ENCODE measurements around the gene ARHGAP26.

ARHGAP26 gene

GRCh38 chr5:143206196-143207053 is 436.2 kb downstream of the ARHGAP26 start:
- Mint-ChIP-seq H3K4me1 (no peaks in the 10 kb centered on the region), H3K36me3 (peaks cover 10% of the 10 kb centered on the region), H3K27ac (no peak overlapping the region), H3K4me3 (no peak overlapping the region), H3K9me3 (no peaks in the 10 kb centered on the region), H3K27me3 (no peaks in the 10 kb centered on the region)
- CTCF ChIA-PET, result no interaction called here
- DNase-seq, result no peak

GRCh38 chr5:143207058-143207457 is 436.9 kb downstream of the ARHGAP26 start:
- H3K4me1 Mint-ChIP-seq, result no peaks in the 10 kb centered on the region
- no peak overlapping the region for H3K27ac Mint-ChIP-seq
- CTCF ChIA-PET, result no interaction called here

GRCh38 chr5:143207563-143208364 is 437.6 kb downstream of the ARHGAP26 start:
- CTCF ChIA-PET, result no interaction called here
- no peak for DNase-seq
- Mint-ChIP-seq H3K36me3 (peaks cover 6% of the 10 kb centered on the region), H3K4me3 (no peak overlapping the region), H3K27me3 (no peaks in the 10 kb centered on the region), H3K9me3 (no peaks in the 10 kb centered on the region), H3K4me1 (no peaks in the 10 kb centered on the region), H3K27ac (no peak overlapping the region)

More at GRCh38 chr5:143207058-143207457, 436.9 kb downstream of the ARHGAP26 start:
- Mint-ChIP-seq H3K4me3 (no peak overlapping the region), H3K27me3 (no peaks in the 10 kb centered on the region), H3K9me3 (no peaks in the 10 kb centered on the region), H3K36me3 (peaks cover 10% of the 10 kb centered on the region)
- no peak for DNase-seq

- Mint-ChIP-seq H3K4me3 (no peak overlapping the region), H3K9me3 (no peaks in the 10 kb centered on the region), H3K36me3 (peaks cover 5% of the 10 kb centered on the region), H3K4me1 (no peaks in the 10 kb centered on the region), H3K27ac (no peak overlapping the region), H3K27me3 (no peaks in the 10 kb centered on the region)
- DNase-seq, result no peak
- CTCF ChIA-PET, result no interaction called here
Observed at GRCh38 chr5:143208365-143208641, 438.1 kb downstream of the ARHGAP26 start.

- Mint-ChIP-seq H3K27ac (no peak overlapping the region), H3K9me3 (no peaks in the 10 kb centered on the region), H3K4me1 (peaks cover 3% of the 10 kb centered on the region), H3K4me3 (no peak overlapping the region), H3K27me3 (no peaks in the 10 kb centered on the region), H3K36me3 (peaks cover 4% of the 10 kb centered on the region)
- no peak for DNase-seq
- CTCF ChIA-PET, result interaction anchor here (0.7 to 1.4 kb wide), 2 partner anchors 10 to 13 kb away, joined by 3 read pairs; no protein-coding TSS in a partner anchor
Observed at GRCh38 chr5:143208781-143209510, 438.8 kb downstream of the ARHGAP26 start.

DNA sequence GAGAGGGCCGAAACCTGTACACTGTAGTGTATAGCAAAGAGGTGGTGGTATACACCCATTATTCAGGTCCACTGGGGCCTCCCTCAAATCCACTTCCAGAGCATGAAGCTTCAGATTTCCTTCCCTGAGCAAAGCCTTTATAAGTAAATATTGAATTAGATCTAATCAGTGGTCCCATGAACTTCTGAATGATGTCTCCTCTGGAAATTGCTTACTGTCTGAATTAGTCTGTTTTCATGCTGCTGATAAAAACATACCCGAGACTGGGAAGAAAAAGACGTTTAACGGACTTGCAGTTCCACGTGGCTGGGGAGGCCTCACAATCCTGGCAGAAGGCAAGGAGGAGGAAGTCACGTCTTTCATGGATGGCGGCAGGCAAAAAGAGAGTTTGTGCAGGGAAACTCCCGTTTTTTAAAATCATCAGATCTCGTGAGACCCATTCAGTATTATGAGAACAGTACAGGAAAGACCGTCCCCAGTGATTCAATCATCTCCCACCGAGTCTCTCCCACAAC is 439.8 kb downstream of the ARHGAP26 start:
- Mint-ChIP-seq H3K4me1 (peaks cover 3% of the 10 kb centered on the region), H3K9me3 (no peaks in the 10 kb centered on the region), H3K4me3 (no peak overlapping the region), H3K27ac (no peak overlapping the region), H3K36me3 (peaks cover 4% of the 10 kb centered on the region), H3K27me3 (no peaks in the 10 kb centered on the region)
- CTCF ChIA-PET, result interaction anchor here (0.7 to 1.4 kb wide), 2 partner anchors 11 to 12 kb away, joined by 3 read pairs; no protein-coding TSS in a partner anchor
- DNase-seq, result no peak

- Mint-ChIP-seq H3K27ac (no peak overlapping the region), H3K36me3 (peaks cover 4% of the 10 kb centered on the region), H3K4me3 (no peak overlapping the region), H3K4me1 (peaks cover 3% of the 10 kb centered on the region), H3K9me3 (no peaks in the 10 kb centered on the region), H3K27me3 (no peaks in the 10 kb centered on the region)
- CTCF ChIA-PET, result interaction anchor here (1.4 kb wide), 1 partner anchor 12 kb away, joined by 3 read pairs; no protein-coding TSS in a partner anchor
- no peak for DNase-seq
Observed at GRCh38 chr5:143210576-143210975, 440.4 kb downstream of the ARHGAP26 start.

- Mint-ChIP-seq H3K36me3 (peaks cover 5% of the 10 kb centered on the region), H3K27me3 (no peaks in the 10 kb centered on the region), H3K4me3 (no peak overlapping the region), H3K27ac (no peak overlapping the region), H3K4me1 (peaks cover 7% of the 10 kb centered on the region), H3K9me3 (no peaks in the 10 kb centered on the region)
- DNase-seq, result no peak
- CTCF ChIA-PET, result interaction anchor here (0.7 kb wide), 1 partner anchor 457 kb away, joined by 5 read pairs; no protein-coding TSS in a partner anchor
Observed at GRCh38 chr5:143212261-143212660, 442.1 kb downstream of the ARHGAP26 start.

- Mint-ChIP-seq H3K4me3 (no peak overlapping the region), H3K27ac (no peak overlapping the region), H3K36me3 (peaks cover 5% of the 10 kb centered on the region), H3K4me1 (peaks cover 11% of the 10 kb centered on the region), H3K9me3 (no peaks in the 10 kb centered on the region), H3K27me3 (no peaks in the 10 kb centered on the region)
- CTCF ChIA-PET, result interaction anchor here (1.0 kb wide), 1 partner anchor 141 kb away, joined by 4 read pairs; no protein-coding TSS in a partner anchor
- no peak for DNase-seq
Observed at GRCh38 chr5:143213231-143213850, 443.2 kb downstream of the ARHGAP26 start.

- Mint-ChIP-seq H3K27ac (no peak overlapping the region), H3K9me3 (no peaks in the 10 kb centered on the region), H3K4me1 (peaks cover 11% of the 10 kb centered on the region), H3K4me3 (no peak overlapping the region), H3K36me3 (peaks cover 5% of the 10 kb centered on the region), H3K27me3 (no peaks in the 10 kb centered on the region)
- DNase-seq, result no peak
- CTCF ChIA-PET, result interaction anchor here (1.0 kb wide), 1 partner anchor 141 kb away, joined by 4 read pairs; no protein-coding TSS in a partner anchor
Observed at GRCh38 chr5:143213851-143214363, 443.7 kb downstream of the ARHGAP26 start.

- Mint-ChIP-seq H3K27ac (no peak overlapping the region), H3K36me3 (peaks cover 5% of the 10 kb centered on the region), H3K9me3 (no peaks in the 10 kb centered on the region), H3K4me1 (peaks cover 11% of the 10 kb centered on the region), H3K4me3 (no peak overlapping the region), H3K27me3 (no peaks in the 10 kb centered on the region)
- DNase-seq, result no peak
- CTCF ChIA-PET, result no interaction called here
Observed at GRCh38 chr5:143214458-143214857, 444.3 kb downstream of the ARHGAP26 start.

DNA sequence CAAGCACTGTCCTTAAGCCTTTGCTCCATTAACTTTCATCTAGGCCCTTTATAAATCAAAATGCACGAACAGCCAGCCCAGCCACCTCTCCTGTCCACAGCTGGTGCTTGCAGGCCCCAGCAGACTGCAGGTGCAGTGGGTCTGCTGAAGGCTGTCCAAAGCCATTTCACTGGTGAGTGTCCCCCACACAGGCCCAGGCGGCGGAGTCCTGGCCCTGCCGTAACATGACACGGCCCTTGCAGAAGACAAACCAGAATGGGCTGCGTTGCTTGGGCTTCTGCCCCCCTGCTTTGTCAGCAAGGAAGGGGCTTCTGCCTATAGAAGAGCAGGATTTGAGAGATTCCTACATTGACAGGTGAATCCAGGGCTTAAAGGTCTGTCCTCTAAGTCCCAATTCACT is 444.7 kb downstream of the ARHGAP26 start:
- peaks cover 11% of the 10 kb centered on the region for H3K4me1 Mint-ChIP-seq
- peaks cover 5% of the 10 kb centered on the region for H3K36me3 Mint-ChIP-seq
- CTCF ChIA-PET, result no interaction called here
- no peak for DNase-seq
- H3K27me3 Mint-ChIP-seq, result no peaks in the 10 kb centered on the region
- no peak overlapping the region for H3K27ac Mint-ChIP-seq
- no peak overlapping the region for H3K4me3 Mint-ChIP-seq
- no peaks in the 10 kb centered on the region for H3K9me3 Mint-ChIP-seq

GRCh38 chr5:143215690-143216089 is 445.5 kb downstream of the ARHGAP26 start:
- CTCF ChIA-PET, result no interaction called here
- Mint-ChIP-seq H3K4me3 (no peak overlapping the region), H3K27me3 (no peaks in the 10 kb centered on the region), H3K36me3 (peaks cover 1% of the 10 kb centered on the region), H3K9me3 (no peaks in the 10 kb centered on the region), H3K4me1 (peaks cover 17% of the 10 kb centered on the region), H3K27ac (no peak overlapping the region)
- DNase-seq, result no peak

Measured in activated naive CD4-positive, alpha-beta T cell treated with anti-CD3 and anti-CD28 coated beads, Interleukin-2, amount 10 ng/mL, durations not matched to agents 7 days and 5 days (primary cell).